Ishikawa (cell line): ENCODE measurements around the gene IFITM10.

Source experiments
- CEBPB ChIP-seq: IDR thresholded peaks from 2 replicates; pipeline ENCODE4 v1.6.1; 2012
- CREB1 ChIP-seq: IDR thresholded peaks from 2 replicates; pipeline ENCODE4 v1.6.1; 2012; ENCODE audit warnings: low read depth
- EGR1 ChIP-seq: IDR thresholded peaks from 2 replicates; pipeline ENCODE4 v1.6.1; 2012
- EP300 ChIP-seq: IDR thresholded peaks from 2 replicates; pipeline ENCODE4 v1.6.1; 2012; ENCODE audit warnings: borderline replicate concordance
- FOXM1 ChIP-seq: IDR thresholded peaks from 2 replicates; pipeline ENCODE4 v1.6.1; 2012; ENCODE audit warnings: low read depth, borderline replicate concordance
- MAX ChIP-seq: IDR thresholded peaks from 2 replicates; pipeline ENCODE4 v1.6.1; 2012
- NFIC ChIP-seq: IDR thresholded peaks from 2 replicates; pipeline ENCODE4 v1.6.1; 2012
- RAD21 ChIP-seq: IDR thresholded peaks from 2 replicates; pipeline ENCODE4 v1.6.1; 2012; ENCODE audit warnings: low read depth
- REST ChIP-seq: IDR thresholded peaks from 2 replicates; pipeline ENCODE4 v1.6.1; 2012; ENCODE audit warnings: low read depth, mild to moderate bottlenecking
- TAF1 ChIP-seq: IDR thresholded peaks from 2 replicates; pipeline ENCODE4 v1.6.1; 2012; ENCODE audit warnings: low read depth, mild to moderate bottlenecking
- TCF12 ChIP-seq: IDR thresholded peaks from 2 replicates; pipeline ENCODE4 v1.6.1; 2012; ENCODE audit warnings: low read depth
- TEAD4 ChIP-seq: IDR thresholded peaks from 2 replicates; pipeline ENCODE4 v1.6.1; 2012
- USF1 ChIP-seq: IDR thresholded peaks from 2 replicates; pipeline ENCODE4 v1.6.1; 2012
- YY1 ChIP-seq: IDR thresholded peaks from 2 replicates; pipeline ENCODE4 v1.6.1; 2012; ENCODE audit warnings: low read depth
- ZBTB7A ChIP-seq: IDR thresholded peaks from 2 replicates; pipeline ENCODE4 v1.6.1; 2012; ENCODE audit warnings: low read depth

Gene IFITM10

GRCh38 chr11:1765871-1766718, 15.7 kb upstream of the IFITM10 start:
- TF ChIP-seq TCF12, result no peak
- no peak for TF ChIP-seq FOXM1
- TF ChIP-seq TAF1, result no peak
- no peak for TF ChIP-seq CREB1
- TF ChIP-seq NFIC, result no peak
- no peak for TF ChIP-seq MAX
- no peak for TF ChIP-seq USF1
- TF ChIP-seq EP300, result no peak
- TF ChIP-seq REST, result no peak
- no peak for TF ChIP-seq EGR1
- TF ChIP-seq RAD21, result no peak
- TF ChIP-seq ZBTB7A, result no peak
- TF ChIP-seq CEBPB, result no peak
- no peak for TF ChIP-seq TEAD4

GRCh38 chr11:1763796-1764661, 13.6 kb upstream of the IFITM10 start, which contains the start of gene CTSD:
TSS of gene CTSD (minus strand) at chr11:1763927. CDS start at chr11:1763859, 68 bp downstream.
- no peak for TF ChIP-seq REST
- TF ChIP-seq TAF1, result peak; percentile 45; the same call in 1 of the 2 replicates
- TF ChIP-seq NFIC, result no peak; the same call in 1 of the 2 replicates
- peak; percentile 61; the same call in 1 of the 2 replicates for TF ChIP-seq ZBTB7A
- peak; percentile 27; the same call in 1 of the 2 replicates for TF ChIP-seq EP300
- TF ChIP-seq MAX, result peak; percentile 87
- TF ChIP-seq TEAD4, result 0 out of 2 replicates have a peak, but pooled peaks have one; percentile 8
- peak; percentile 97 for TF ChIP-seq USF1
- no peak; the same call in 1 of the 2 replicates for TF ChIP-seq EGR1

GRCh38 chr11:1763336-1763795, 13.0 kb upstream of the IFITM10 start:
- TF ChIP-seq MAX, result no peak
- TF ChIP-seq CEBPB, result no peak
- TF ChIP-seq RAD21, result no peak
- no peak for TF ChIP-seq YY1
- TF ChIP-seq TCF12, result no peak
- TF ChIP-seq EP300, result no peak

GRCh38 chr11:1762537-1763302, 12.3 kb upstream of the IFITM10 start:
- TF ChIP-seq CEBPB, result peak; percentile 70
- TF ChIP-seq FOXM1, result no peak
